ENCODE measurements around the gene SFMBT2. TPM values are rescaled to one million over a fixed set of nuclear protein-coding genes. Genes with fewer than 3 reads are reported as not detected.

SFMBT2 gene
- total and polyA plus RNA-seq, 10 of the 15 experiments (the other 5 are each of a cell fraction or from before 2014, with no cell fraction given): 2.8 to 29.6 (median 15.1) TPM

- Histone ChIP-seq H3K4me1 (ENCODE audit: control insufficient read depth, insufficient read depth, low read length) (no peaks in the 10 kb centered on the region), H3K4me2 (ENCODE audit: control insufficient read depth, insufficient read depth) (no peak overlapping the region), H3K79me2 (ENCODE audit: control insufficient read depth, insufficient read depth, low read length) (no peaks in the 10 kb centered on the region), H3K9ac (ENCODE audit: control insufficient read depth, insufficient read depth, low read length) (no peak overlapping the region), H3K9me3 (replicated peaks; ENCODE audit: control insufficient read depth, insufficient read depth, low read length) (no peaks in the 10 kb centered on the region; the same call in 2 of the 3 replicates), H3K36me3 (ENCODE audit: control insufficient read depth in 2 of 2, insufficient read depth in 2 of 2, low read length in 1 of 2) (no peaks in the 10 kb centered on the region), H2AFZ (ENCODE audit: control insufficient read depth, low read depth, low read length) (no peak overlapping the region), H3K27me3 (replicated peaks in 1 of 2; ENCODE audit: control insufficient read depth in 2 of 2, insufficient read depth in 2 of 2, low read length in 1 of 2) (no peaks in the 10 kb centered on the region; a peak in 2 of 4 replicates), H3K4me3 (no peak overlapping the region), H3K27ac (ENCODE audit: control insufficient read depth, insufficient read depth) (no peak overlapping the region), H4K20me1 (ENCODE audit: control insufficient read depth, insufficient read depth) (no peaks in the 10 kb centered on the region)
- ChIA-PET POLR2A (no interaction called here), RAD21 (ENCODE audit: unreplicated experiment) (no interaction called here), CTCF (interaction anchor here (1.5 kb wide), 1 partner anchor 213 kb away, joined by 3 read pairs; no protein-coding TSS in a partner anchor), SMC1A (ENCODE audit: uncharacterized antibody, unreplicated experiment) (no interaction called here)
- BruUV-seq (replicated peaks): no TSS peak
- FAIRE-seq: no peak
- ATAC-seq: no peak
- WGBS (ENCODE audit: insufficient coverage, insufficient replicate concordance, low lambda C conversion rate, missing lambda C conversion rate): 89% methylated on average over 11 of the region's 11 CpGs
- no peak for DNase-seq (ENCODE audit: low read depth, low spot score)
- intact Hi-C loops (cut with micrococcal nuclease; ENCODE audit: unreplicated experiment): no loop called here
- in situ Hi-C loops (cut with MboI): no loop called here
- TF ChIP-seq CUX1 (IDR thresholded peaks at IDR 0.05; ENCODE audit: insufficient replicate concordance, low read depth, low read length): no peak
- no peak for TF ChIP-seq ZNF24 (IDR thresholded peaks at IDR 0.05)
- no peak for TF ChIP-seq LARP7 (IDR thresholded peaks at IDR 0.05)
- no peak for TF ChIP-seq JUND (IDR thresholded peaks at IDR 0.05; ENCODE audit: low read depth, low read length)
- no peak for TF ChIP-seq PAX5 (IDR thresholded peaks at IDR 0.05; ENCODE audit: borderline replicate concordance, low read depth, low read length)
- no peak for TF ChIP-seq IKZF1 (conservative IDR thresholded peaks at IDR 0.05)
- TF ChIP-seq USF2 (IDR thresholded peaks at IDR 0.05; ENCODE audit: borderline replicate concordance, low read depth, low read length): no peak
- TF ChIP-seq MLLT1 (IDR thresholded peaks at IDR 0.05): no peak
- no peak for TF ChIP-seq RBBP5 (conservative IDR thresholded peaks at IDR 0.05)
- TF ChIP-seq ZNF207 (IDR thresholded peaks at IDR 0.05; ENCODE audit: borderline replicate concordance): no peak
- TF ChIP-seq ZNF592 (IDR thresholded peaks at IDR 0.05): no peak
- no peak for TF ChIP-seq MEF2B (IDR thresholded peaks at IDR 0.05; ENCODE audit: partially characterized antibody, poor library complexity, severe bottlenecking)
These were observed 277.6 kb downstream of the SFMBT2 start for GRCh38 chr10:7133278-7133677.
